Spleen (tissue), 11 donors: Measurements from ENCODE around the gene SLC7A8. TPM values are rescaled to one million over a fixed set of nuclear protein-coding genes. Genes with fewer than 3 reads are reported as not detected.

ENCODE experiments used
- DNase-seq: peaks from one replicate; pipeline ENCODE4 v3.0.0-alpha.2; 2020
- H3K27ac ChIP-seq, 8 donors: fragments of 200-600 bp; sonication (generic) in 7 of 8; 1 replicate in 4 of 8; 2 replicates in 4 of 8; pipeline versions ENCODE4 v1.5.0 to v1.8.0; 2016 to 2021; ENCODE audit warnings: inconsistent platforms in 4 of 8, mild to moderate bottlenecking in 4 of 8, moderate library complexity in 1 of 8
- H3K27me3 ChIP-seq, 7 donors: fragments of 200-600 bp; sonication (generic) in 6 of 7; replicated peaks in 1 of 7; 1 replicate in 4 of 7; 2 replicates in 3 of 7; pipeline versions ENCODE4 v1.5.0 to v1.8.0; 2016 to 2021; ENCODE audit warnings: inconsistent platforms in 3 of 7, mild to moderate bottlenecking in 1 of 7
- H3K36me3 ChIP-seq, 6 donors: fragments of 200-600 bp; sonication (generic) in 5 of 6; 1 replicate in 4 of 6; 2 replicates in 2 of 6; pipeline versions ENCODE4 v1.5.0 to v1.8.0; 2016 to 2021; ENCODE audit warnings: inconsistent platforms in 2 of 6
- H3K4me1 ChIP-seq, 6 donors: fragments of 200-600 bp; sonication (generic) in 5 of 6; 1 replicate in 3 of 6; 2 replicates in 3 of 6; pipeline versions ENCODE4 v1.5.0 to v1.8.0; 2016 to 2021; ENCODE audit warnings: inconsistent platforms in 3 of 6
- H3K4me3 ChIP-seq, 8 donors: fragments of 200-600 bp; sonication (generic) in 7 of 8; 1 replicate in 4 of 8; 2 replicates in 4 of 8; pipeline versions ENCODE4 v1.5.0 to v1.8.0; 2016 to 2021; ENCODE audit warnings: inconsistent platforms in 4 of 8, mild to moderate bottlenecking in 4 of 8, moderate library complexity in 2 of 8
- H3K9me3 ChIP-seq, 8 donors: fragments of 200-600 bp; sonication (generic) in 7 of 8; 1 replicate in 4 of 8; 2 replicates in 4 of 8; pipeline versions ENCODE4 v1.5.0 to v1.8.0; 2016 to 2021; ENCODE audit warnings: inconsistent platforms in 4 of 8
- POLR2A ChIP-seq, 3 donors: fragments of 450-650 bp; IDR thresholded peaks; one replicate each; pipeline ENCODE4 v1.5.1; 2017; ENCODE audit warnings: antibody characterized with exemption in 3 of 3, mild to moderate bottlenecking in 1 of 3
- POLR2AphosphoS5 ChIP-seq, 3 donors: sonication (generic); formaldehyde crosslinking; IDR thresholded peaks; one replicate each; pipeline ENCODE4 v1.5.1; 2017; ENCODE audit warnings: antibody characterized with exemption in 3 of 3
- WGBS, 5 donors: extraction: QIAGEN DNeasy Blood & Tissue Kit in 3 of 5; methylation state at CpG; one replicate each; pipeline versions ENCODE4 v1.1.5 to v1.1.7; 2013 to 2018; 5-methylcytosine and 5-hydroxymethylcytosine counted together
- intact Hi-C: fragments of 100-400 bp; cut with DNase I; formaldehyde crosslinking; loops from one replicate; pipeline ENCODE4 v1.15.0; 2023; ENCODE audit warnings: low total_unique reads
- polyA plus RNA-seq, 3 donors: library from polyadenylated mRNA; stranded (reverse); fragments of 200-250 nt; gene quantifications; one replicate each; pipeline ENCODE4 v1.2.1, GENCODE V29; 2013
- total RNA-seq, 7 donors: library from RNA; depleted of rRNA in 3 of 7; stranded (reverse); fragments of >200 nt in 3 of 7; fragmentation: NEBNext Ultra II Directional in 4 of 7; extraction: Animal tissue kit (Norgen Biotek cat#: 25700) in 4 of 7; gene quantifications; one replicate each; pipeline versions ENCODE4 v1.1.0 to v1.2.1, GENCODE V29; 2016 to 2021
- TF ChIP-seq, protein P1 (sequence below), 11 experiments: fragments of 200-600 bp in 7 of 11; fragments of 450-650 bp in 4 of 11; sonication (generic) in 4 of 11; IDR thresholded peaks in 8 of 11; conservative IDR thresholded peaks in 3 of 11; 1 replicate in 7 of 11; 2 replicates in 4 of 11; pipeline versions ENCODE4 v1.4.0 to v1.8.0; 2016 to 2021; ENCODE audit warnings: antibody characterized with exemption in 11 of 11, inconsistent platforms in 4 of 11, mild to moderate bottlenecking in 1 of 11
- donor health status: healthy with polysubstance abuse.
- donor health status: DM: no; HTN: no; CAD: no; lungs with moderate emphysema.
- donor health status: DM: no; HTN: no; CAD: no.
- donor health status: Bipolar disorder and iron deficiency.
- donor health status: healthy.
- donor health status: DM: no; HTN: no; CAD: no.
- donor health status: DM: yes; HTN: yes; CAD: no.

Gene SLC7A8
- total and polyA plus RNA-seq, 10 donors, result 3.5 to 106 (median 36.7) TPM

DNA sequence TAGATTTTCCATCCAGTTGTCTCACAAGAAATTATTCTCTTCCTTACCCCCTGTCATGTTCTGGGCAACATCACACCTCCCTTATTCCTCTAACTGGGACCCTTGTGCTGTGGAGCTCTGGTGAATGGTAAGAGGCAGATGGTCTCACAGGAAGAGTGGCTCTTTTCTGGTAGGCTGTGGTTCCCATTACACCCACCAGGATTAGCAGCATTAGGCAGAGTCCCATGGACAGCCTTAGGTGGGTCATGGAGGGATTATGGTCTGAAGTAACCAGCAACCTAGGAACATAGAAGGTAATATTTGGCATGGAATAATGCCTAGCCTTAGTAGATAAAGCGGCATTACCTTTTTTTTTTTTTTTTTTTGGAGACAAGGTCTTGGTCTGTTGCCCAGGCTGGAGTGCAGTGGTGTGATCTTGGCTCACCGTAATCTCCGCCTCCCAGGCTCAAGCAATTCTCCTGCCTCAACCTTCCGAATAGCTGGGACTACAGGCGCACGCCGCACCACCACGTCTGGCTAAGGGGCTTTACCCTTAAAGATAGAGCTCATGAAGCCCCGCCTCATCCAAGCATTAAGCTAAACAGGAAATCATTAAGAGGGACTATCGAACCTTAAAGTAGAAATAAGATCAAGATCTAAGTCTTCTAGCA is 84.1 kb downstream of the SLC7A8 start:
- H3K36me3 ChIP-seq, result peaks cover 0 to 32% (median 17%) of the 10 kb centered on the region in 6 donors
- no peaks in the 10 kb centered on the region for H3K9me3 ChIP-seq
- intact Hi-C loops, result no loop called here
- no peak overlapping the region for H3K27ac ChIP-seq
- WGBS, 5 donors, result 88 to 95% (median 91%) methylated on average over 10 of the region's 10 CpGs
- TF ChIP-seq, protein P1, sequence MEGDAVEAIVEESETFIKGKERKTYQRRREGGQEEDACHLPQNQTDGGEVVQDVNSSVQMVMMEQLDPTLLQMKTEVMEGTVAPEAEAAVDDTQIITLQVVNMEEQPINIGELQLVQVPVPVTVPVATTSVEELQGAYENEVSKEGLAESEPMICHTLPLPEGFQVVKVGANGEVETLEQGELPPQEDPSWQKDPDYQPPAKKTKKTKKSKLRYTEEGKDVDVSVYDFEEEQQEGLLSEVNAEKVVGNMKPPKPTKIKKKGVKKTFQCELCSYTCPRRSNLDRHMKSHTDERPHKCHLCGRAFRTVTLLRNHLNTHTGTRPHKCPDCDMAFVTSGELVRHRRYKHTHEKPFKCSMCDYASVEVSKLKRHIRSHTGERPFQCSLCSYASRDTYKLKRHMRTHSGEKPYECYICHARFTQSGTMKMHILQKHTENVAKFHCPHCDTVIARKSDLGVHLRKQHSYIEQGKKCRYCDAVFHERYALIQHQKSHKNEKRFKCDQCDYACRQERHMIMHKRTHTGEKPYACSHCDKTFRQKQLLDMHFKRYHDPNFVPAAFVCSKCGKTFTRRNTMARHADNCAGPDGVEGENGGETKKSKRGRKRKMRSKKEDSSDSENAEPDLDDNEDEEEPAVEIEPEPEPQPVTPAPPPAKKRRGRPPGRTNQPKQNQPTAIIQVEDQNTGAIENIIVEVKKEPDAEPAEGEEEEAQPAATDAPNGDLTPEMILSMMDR (IDR thresholded peaks at IDR 0.05 in 8 of 11, conservative IDR thresholded peaks at IDR 0.05 in 3 of 11), result no peak
- no peak for TF ChIP-seq POLR2A (IDR thresholded peaks at IDR 0.05)
- TF ChIP-seq POLR2AphosphoS5 (IDR thresholded peaks at IDR 0.05), result no peak
- H3K27me3 ChIP-seq, result no peaks in the 10 kb centered on the region
- DNase-seq, result peak; percentile 41
- no peak overlapping the region for H3K4me3 ChIP-seq
- H3K4me1 ChIP-seq, result peaks cover 10 to 44% (median 24%) of the 10 kb centered on the region in 6 donors

- DNase-seq, result peak; percentile 48
- TF ChIP-seq, protein P1 (IDR thresholded peaks at IDR 0.05 in 8 of 11, conservative IDR thresholded peaks at IDR 0.05 in 3 of 11), result no peak
- TF ChIP-seq POLR2AphosphoS5 (IDR thresholded peaks at IDR 0.05) (no peak), POLR2A (IDR thresholded peaks at IDR 0.05) (no peak)
- no peak overlapping the region for H3K4me3 ChIP-seq
- H3K27ac ChIP-seq, result no peak overlapping the region
- peaks cover 23 to 60% (median 38%) of the 10 kb centered on the region in 6 donors for H3K4me1 ChIP-seq
- peaks cover 0 to 39% (median 20%) of the 10 kb centered on the region in 6 donors for H3K36me3 ChIP-seq
- H3K9me3 ChIP-seq, result no peaks in the 10 kb centered on the region
- WGBS, 5 donors, result 84 to 92% (median 90%) methylated on average over 7 of the region's 7 CpGs
- no peaks in the 10 kb centered on the region for H3K27me3 ChIP-seq
- intact Hi-C loops, result no loop called here
These were observed 85.7 kb downstream of the SLC7A8 start for GRCh38 chr14:23097786-23098185.

DNA sequence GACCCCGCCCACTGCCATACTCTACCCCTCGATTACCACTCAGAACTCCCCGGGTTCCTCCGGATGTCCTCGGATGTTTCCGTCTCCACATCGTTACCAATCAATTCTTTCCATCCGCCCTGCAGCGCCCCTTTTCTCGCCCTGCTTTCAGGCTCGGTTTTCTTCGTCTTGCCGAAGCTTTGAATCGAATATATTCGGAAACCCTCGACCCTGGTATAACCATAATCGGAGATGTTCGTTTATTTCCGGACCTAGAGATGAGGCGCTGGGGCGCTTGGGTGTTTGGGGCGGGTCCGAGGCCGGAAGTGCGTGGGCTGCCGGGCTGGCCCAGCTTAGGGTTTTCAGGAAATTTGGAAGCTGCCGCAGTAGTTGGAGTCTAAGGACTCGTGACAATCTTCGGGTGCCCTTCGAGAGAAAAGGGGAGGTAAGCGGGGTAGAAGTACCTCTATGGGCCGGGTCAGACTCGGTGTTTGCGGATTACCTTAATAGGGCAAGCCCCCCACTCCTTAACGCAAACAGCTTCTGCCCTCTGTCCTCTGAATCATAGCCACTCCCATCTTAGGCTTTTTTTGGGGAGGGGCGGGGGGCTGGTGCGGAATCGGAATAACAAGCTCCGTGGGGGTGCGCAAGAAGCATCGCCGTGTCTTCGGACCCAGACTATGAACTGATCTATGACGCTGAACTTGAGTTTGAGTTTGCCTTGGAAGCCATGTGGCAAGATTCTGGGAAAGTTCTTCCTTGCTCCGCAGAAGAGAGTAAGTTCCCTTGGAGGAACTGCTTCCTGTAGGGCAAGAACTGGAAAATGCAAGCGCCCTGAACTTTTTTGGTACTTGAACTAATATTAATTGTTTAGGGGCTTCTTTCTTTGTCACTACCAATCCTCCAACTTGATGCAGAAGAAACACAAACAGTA is 88.0 kb downstream of the SLC7A8 start, which contains the start of gene C14orf119:
TSS of gene C14orf119 (plus strand) at position 310 of the 913 bp plus-strand sequence. CDS start 2,154 bp downstream, outside the sequence.
- Histone ChIP-seq H3K9me3 (no peaks in the 10 kb centered on the region), H3K27me3 (no peaks in the 10 kb centered on the region), H3K36me3 (peaks cover 3 to 62% (median 41%) of the 10 kb centered on the region in 6 donors), H3K4me1 (peaks cover 32 to 78% (median 50%) of the 10 kb centered on the region in 6 donors), H3K27ac (peak within 1 kb of the TSS; percentile 96 to 99 (median 98)), H3K4me3 (peak within 1 kb of the TSS; percentile 67 to 88 (median 78))
- TF ChIP-seq POLR2AphosphoS5 (IDR thresholded peaks at IDR 0.05) (peak; percentile 75 to 85 (median 83)), POLR2A (IDR thresholded peaks at IDR 0.05) (peak; percentile 36 to 86 (median 37))
- TF ChIP-seq, protein P1 (IDR thresholded peaks at IDR 0.05 in 8 of 11, conservative IDR thresholded peaks at IDR 0.05 in 3 of 11), result peak in 2 of 11 experiments; percentile 18 to 21
- 0 to 1% (median 1%) methylated on average over 44 to 46 of the region's 46 CpGs for WGBS, 5 donors
- intact Hi-C loops, result no loop called here
- DNase-seq, result peak; percentile 96
